Skin of body (tissue), 2 donors: ENCODE data around the gene TSPOAP1. TPM values are rescaled to one million over a fixed set of nuclear protein-coding genes. Genes with fewer than 3 reads are reported as not detected.

ENCODE experiments used
- DNase-seq: peaks from one replicate; lab custom pipeline; 2025; lab: John Stamatoyannopoulos, UW
- total RNA-seq: library from RNA; depleted of rRNA; stranded (reverse); fragments of >200 nt; gene quantifications from one replicate; pipeline ENCODE4 v1.2.3, GENCODE V29; 2014

The TSPOAP1 gene
- total RNA-seq, 1 donor from 2014 or later, result 3.9 TPM

DNA sequence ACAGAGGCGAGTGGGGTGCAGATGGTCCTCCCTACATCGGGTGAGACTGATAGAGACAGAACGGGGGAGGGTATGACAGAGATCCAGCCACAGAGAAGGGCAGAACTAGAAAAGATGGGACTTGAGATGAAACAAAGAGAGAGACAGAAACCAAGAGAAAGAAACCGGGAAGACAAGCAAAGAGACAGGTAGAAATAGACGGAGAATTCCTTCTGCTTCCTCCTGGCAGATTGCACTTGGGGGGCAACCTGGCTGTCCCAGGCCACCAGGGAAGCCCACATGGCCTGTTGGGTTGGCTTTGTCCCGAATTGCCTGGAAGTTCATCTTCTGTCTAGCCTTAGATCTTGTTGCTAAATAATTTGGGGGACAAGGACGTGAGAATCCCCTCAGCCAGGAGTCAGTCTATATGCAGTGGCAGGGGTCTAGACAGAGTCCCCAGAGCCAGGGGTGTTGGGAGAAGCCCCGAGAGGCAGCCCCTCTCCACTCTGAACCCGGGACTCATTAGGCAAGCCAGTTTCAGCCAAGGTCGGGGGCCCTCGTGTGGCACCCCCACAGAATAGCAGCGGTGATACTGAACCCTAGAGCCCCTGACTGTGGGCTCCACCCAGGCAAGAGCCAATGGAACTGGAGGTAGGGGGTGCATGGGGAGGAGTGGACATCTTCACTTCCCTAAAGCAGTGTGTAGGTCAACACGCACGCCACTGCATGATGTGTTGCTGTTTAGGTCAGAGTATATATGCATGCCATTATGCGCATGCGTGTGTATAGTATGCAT lies 627 bp upstream of the TSPOAP1 start:
- DNase-seq, result no peak

DNA sequence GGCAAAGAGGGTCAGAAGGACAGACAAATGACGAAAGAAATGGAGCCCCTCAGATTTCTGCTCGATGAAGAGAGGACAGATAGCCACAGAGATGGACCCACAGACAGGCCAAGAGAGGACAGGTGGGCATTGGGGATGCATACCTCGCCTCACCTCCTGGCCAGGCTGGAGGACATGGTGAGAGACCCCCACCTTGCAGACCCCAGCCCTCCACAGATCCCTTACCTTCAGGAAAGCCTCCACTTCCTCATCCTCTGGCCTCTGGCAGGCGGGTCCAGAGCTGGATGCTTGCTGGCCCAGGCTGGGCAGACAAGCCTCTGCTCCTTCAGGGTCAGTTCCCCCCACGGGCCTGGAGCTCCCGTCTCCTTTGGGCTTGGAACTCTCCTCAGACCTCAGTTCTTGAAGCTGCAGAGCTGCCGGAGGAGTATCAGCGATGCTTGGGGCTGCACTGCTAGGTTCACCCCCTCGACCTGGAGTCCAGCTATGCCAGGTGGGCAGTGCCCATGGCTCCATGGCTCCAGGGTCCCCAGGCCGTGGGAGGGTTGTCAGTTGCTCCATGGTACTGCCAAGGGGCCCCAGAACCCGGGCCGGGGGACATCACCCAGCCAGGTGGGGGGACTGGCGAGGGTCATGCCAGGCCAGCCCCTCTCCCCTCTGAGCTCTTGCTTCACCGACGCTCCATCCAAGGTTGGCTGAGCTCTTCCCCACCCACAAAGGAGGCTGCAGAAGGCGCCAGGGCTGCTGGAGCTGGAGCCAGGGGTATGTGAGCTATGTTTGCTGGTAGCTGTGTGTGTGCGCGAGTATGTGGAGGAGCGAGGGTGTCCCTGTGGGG lies 1.0 kb downstream of the TSPOAP1 start:
- DNase-seq, result no peak

DNA sequence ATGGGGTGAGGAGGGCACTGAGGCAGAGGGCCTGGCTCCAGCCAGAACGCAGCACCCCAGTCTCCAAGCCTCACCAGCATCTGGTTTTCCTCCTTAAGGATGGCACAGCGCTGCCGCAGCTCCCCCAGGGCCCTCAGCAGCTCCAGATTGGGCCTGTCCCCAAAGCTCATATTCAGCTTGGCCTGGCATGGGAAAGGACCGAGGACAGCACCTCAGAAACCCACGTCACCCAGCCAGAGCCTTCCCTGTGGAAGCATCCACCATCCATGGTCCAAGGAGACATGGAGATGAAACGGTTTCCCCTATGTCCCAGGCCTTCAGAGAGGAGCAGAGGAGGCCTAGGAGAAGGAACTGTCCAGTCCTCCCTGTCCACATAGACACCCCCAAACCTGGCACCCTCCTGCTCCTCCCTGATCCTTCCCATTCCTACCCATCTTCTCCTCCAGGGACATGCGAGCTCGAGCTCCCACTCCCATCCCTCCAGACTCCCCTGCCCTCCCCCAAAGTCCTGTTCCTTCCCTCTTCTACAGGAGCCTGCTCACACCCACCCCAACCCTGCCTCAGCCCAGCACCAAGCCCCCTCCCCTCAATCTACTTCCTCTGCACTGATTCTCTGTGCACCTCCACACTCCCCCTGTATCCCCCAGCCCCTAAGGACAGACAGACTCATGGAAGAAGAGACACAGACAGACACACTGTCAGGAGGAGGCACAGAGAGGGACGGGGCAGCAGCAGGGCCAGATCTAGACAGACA lies 1.8 kb downstream of the TSPOAP1 start:
- DNase-seq, result no peak

GRCh38 chr17:58325976-58326468 lies 2.6 kb downstream of the TSPOAP1 start:
- DNase-seq, result no peak

DNA sequence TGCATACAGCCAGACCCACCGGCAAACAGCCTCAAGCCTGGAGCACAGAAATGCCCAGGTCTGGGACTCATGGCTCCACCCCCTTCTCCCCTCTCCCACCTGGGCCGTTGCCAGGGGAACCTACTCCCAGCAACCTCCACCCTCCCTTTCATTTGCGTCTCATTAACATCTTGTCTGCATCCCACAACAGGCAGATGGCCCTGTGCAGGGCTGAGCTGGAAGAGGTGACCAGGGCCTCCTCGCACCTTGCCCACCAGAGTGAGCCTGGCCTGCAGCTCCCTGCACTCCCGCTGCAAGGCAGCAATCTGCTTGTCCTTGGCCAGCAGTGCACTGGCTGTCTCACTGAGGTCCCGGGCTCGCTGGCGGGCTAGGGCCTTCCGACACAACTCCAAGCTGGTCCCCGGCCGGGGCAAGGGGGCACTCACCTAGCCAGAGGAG lies 3.3 kb downstream of the TSPOAP1 start:
- DNase-seq, result no peak

DNA sequence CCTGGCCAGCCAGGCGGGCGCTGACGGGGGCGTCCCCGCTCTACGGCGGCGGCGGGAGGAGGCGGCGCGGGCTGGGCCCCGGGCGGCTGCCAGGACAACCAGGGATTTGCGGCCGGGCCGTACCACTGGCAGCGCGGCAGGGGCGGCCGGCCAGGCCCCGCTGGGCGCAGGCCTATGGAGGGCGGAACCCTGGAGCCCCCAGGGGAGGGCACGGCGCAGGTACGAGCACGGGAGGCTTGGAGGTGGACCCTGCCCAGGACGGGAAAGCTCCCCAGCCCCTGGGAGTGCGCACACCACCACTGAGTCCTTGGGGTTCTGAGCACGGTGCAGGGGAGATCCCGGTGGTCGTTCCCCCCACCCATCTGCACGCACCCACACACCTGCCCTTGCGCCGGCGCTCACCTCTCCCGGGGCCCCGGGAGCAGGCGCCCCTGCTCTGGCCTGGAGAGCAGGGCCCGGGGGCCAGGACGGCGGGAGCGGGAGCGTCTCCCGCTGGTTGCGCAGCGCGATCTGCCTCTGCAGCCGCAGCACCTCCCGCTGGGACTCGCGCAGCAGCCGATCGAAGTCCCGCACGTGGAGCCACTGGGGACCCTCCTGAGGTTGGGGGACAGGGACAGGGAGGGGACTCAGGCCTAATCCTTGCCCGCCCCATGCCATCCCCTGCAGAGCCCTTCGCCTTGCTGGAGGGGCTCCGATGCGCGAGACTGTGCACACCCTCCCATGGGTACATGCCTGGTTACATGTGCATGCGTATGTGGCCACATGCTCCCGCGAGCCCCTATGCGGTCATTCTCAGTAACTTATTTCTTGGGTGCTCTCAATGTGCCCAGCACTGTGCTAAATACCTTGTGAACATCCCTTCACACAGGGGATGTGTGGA lies 3.9 kb downstream of the TSPOAP1 start:
- no peak for DNase-seq

DNA sequence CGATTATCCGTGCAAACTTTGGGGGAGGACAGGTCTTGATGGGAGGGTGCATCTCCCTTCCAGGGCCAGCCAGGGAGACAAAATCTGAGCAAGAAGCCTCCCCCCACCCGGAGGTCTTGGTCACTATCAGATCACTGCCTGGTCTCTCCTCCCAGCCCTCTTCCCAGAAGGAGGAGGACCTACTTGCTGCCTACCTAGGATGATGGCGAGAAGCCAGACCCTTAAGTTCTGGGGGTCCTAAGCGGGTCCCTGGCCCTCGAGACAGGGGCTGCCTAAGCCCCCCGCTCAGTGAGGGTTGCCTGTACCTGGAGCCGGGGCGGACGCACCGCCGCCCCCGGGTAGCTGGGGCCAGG lies 4.6 kb downstream of the TSPOAP1 start:
- DNase-seq, result no peak

GRCh38 chr17:58323366-58324055 lies 5.1 kb downstream of the TSPOAP1 start:
- no peak for DNase-seq

DNA sequence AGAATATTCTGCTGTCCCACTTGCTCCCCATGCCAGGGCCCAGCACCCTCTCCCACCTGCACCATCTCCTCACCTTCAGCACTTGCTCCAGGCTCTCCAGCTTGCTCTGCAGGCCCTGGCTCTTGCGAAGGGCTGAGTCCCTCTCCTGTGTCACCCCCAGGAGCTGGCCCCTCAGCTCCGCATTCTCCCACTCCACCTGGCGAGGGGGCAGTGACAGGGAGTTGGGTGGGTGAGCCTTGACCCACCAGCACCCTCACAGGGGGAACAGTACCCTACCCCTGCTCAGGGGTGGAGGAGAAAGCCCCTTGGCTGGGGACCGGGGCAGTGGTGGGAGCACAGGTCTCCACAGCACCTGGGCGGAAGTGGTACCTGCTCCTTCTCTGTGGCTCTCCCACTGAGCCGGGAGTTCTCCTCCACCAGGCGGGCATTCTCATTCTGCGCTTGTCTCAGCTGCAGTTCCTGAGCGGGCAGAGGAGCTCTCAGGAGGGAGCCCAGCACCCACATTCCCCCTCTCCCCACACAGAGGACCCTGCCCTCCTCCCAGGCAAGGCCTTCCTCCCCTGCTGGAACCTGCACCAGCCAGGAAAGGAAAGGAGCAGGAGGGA lies 5.9 kb downstream of the TSPOAP1 start:
- DNase-seq, result no peak

GRCh38 chr17:58321571-58322525 lies 6.7 kb downstream of the TSPOAP1 start:
- DNase-seq, result no peak

DNA sequence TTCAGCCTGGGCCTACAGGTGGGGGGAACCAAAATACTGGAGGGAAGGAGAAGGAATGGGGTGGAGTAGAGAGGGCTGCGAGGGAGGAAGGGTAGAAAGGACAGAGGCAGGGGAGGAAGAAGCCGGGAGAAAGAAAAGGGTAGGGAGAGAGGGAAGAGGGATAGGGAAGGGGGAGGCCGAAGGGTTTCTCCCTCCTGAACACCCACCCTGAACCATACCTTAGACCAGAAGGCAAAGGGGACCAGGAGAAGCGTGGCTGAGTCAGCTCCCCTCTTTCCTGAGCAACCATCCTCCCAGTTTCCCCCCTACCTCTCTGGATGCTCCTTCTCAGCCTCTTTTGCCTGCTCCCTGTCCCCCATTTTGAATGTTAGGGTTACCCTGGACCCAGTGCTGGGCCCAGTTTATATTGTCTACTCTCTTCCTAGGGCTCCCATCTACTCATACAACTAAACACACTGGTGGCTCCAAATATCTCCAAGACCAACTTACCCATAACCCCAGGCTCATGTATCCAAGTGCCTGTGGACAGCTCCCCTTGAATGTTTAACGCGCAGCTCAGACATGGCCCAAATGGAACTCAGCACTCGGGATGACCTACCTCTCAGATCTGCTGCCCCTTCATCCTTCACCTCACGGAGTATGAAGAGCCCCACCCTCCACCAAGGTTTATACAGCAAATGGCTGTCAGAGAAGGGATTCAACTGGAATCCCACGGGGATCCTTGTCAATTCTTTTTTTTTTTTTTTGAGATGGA lies 7.8 kb downstream of the TSPOAP1 start:
- no peak for DNase-seq

- no peak for DNase-seq
Measured at GRCh38 chr17:58320163-58320558, 8.4 kb downstream of the TSPOAP1 start.

DNA sequence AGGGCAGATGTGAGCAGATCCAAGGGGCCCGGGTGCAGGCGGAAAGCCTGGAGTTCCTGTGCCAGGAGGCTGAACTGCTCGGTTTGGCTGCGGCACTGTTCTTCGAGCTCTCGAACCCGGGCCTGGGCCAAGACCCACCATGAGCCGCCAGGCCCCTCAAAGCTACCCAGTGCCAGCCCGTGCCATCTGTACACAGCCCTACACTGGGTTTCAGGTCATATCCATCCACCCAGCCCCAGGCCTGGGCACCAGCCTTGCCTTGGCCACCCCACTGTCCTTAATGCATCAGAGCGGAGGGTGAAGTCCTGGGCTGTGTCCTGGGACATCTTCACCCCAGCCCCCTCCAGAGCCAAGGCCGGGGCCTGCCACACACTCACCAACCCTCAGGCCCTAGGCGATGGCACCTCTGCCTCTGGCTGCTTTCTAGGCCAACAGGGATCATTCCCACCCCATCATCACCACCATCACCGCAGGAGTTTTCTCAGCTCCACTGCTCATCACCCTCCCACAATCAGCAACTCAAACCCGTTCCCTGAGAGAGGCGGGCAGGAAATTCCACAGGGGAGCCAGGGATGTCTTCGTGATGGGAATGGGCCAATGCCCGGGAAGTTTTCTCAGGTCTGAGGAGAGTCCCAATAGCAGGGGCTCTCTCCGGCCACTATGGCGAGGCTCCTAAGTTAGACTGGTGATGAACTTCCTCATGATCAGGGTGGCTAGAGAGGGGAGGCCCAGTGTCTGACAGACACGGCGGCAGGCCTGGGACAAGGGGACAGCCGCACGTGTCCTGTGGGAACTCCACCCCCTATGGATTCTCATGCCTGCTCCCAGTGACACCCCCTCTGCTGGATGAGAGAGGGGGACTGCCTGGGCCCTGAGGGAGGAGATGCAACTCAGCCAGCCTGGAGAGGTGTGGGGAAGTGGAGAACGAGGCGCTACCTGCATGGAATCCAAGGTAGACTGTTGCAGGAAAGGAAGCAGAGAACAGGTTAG lies 9.1 kb downstream of the TSPOAP1 start:
- DNase-seq, result no peak

DNA sequence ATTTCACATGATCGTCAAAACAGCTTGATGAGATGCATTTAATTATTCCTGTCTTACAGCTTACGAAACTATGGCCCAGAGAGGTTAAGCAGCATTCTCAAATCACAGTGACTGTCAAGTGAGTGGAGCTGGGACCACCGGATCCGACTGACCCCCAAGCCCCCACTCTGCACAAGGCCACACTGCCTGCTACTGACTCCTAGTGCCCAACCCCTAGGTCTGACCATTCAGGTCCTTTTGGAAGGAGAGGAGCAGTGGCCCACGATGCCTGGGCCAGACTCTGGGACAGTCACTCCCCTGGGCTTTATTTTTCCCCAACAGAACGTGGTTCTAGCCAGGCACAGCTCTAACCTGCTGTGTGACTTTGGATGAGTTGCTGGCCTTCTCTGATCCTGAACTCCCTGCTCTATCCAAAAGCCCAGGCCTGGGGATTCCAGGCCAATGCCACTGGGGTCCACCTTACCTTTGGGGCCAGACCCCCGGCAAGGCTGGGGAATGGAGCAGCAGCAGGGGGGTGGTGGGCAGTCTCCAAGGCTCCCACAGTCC lies 9.9 kb downstream of the TSPOAP1 start:
- DNase-seq, result no peak

DNA sequence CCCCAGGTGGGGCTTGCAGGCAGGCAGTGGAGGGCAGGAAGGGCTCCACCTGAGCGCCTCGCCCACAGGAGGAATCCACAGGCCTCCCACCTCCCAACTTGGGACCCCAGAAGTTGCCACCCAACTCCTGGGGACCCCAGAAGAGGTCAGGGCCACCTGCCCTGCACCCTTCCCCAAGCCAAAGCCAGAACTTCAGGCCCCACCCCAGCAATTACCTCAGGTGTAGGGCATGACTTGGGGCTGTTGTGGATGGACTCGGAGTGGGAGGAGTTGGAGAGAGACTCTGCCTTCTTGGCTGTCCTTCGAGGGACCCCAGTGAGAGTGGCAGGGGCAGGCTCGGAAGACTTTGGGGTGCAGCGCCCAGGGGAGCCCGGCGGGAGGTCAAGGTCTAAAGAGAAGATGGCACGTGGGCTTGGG lies 10.5 kb downstream of the TSPOAP1 start:
- DNase-seq, result no peak

DNA sequence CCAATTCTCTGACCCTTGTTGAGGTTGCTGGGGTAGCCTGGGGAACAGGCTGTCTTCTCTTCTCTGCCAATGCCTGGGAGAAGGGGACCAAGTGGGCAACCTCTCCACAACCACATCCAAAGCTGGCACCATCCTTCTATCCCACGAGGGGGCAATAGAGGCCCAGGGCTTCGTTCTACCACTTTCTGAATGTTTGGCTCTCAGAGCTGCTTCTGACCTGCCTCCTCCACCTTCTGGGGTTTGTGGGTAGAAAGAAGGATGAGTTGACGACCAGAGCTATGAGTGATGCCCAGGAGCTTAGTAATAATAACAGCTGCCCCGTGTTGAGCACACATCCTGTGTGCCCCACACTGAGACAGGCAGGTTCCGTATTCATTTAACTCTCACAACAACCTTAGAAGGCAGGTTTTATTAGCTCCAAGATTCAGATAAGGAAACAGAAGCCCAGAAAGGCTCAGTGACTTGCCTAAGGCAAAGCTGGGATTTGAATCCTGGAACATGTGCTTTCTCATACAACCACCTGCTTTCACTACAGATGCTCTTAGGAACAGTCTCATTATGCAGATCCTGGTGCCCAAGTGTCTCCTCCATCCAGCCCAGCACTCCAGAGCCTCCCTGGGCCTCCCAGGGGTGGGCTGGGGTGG lies 11.1 kb downstream of the TSPOAP1 start:
- no peak for DNase-seq
